GM12873 (cell line): ENCODE results near the gene CLASP2.

Experiments
- CTCF ChIP-seq: IDR thresholded peaks from 2 replicates; pipeline ENCODE4 v1.5.1; 2012; ENCODE audit warnings: low read depth, mild to moderate bottlenecking, moderate library complexity, low read length, control low read depth; ENCODE audit not compliant: insufficient read depth; ENCODE audit errors: missing control alignments

Gene CLASP2

GRCh38 chr3:33636125-33636850, 81.8 kb downstream of the CLASP2 start:
- peak; percentile 56 for TF ChIP-seq CTCF

GRCh38 chr3:33634262-33634661, 83.8 kb downstream of the CLASP2 start:
- no peak for TF ChIP-seq CTCF

- TF ChIP-seq CTCF: no peak
Observed at GRCh38 chr3:33629219-33629618, 88.8 kb downstream of the CLASP2 start.

- TF ChIP-seq CTCF: no peak
Observed at GRCh38 chr3:33624756-33625155, 93.3 kb downstream of the CLASP2 start.

- no peak for TF ChIP-seq CTCF
Observed at GRCh38 chr3:33613041-33613440, 105.0 kb downstream of the CLASP2 start.

GRCh38 chr3:33612607-33613006, 105.4 kb downstream of the CLASP2 start:
- no peak for TF ChIP-seq CTCF

GRCh38 chr3:33602829-33603228, 115.2 kb downstream of the CLASP2 start:
- TF ChIP-seq CTCF: no peak

GRCh38 chr3:33597257-33597689, 120.8 kb downstream of the CLASP2 start:
- TF ChIP-seq CTCF: no peak
